SK-N-SH (cell line): ENCODE results near the gene PARP14. TPM values are rescaled to one million over a fixed set of nuclear protein-coding genes. Genes with fewer than 3 reads are reported as not detected.
"Not testable (repeated sequence)": the region's sequence is repeated elsewhere in the genome, so short reads cannot be mapped to it uniquely, and the experiment has no call there.

Experiments
- CTCF ChIA-PET: fragments of 300-600, 350-600 bp; formaldehyde crosslinking; extraction: SDS; loops from one replicate; lab custom pipeline; 2021; lab: Yijun Ruan, JAX
- POLR2A ChIA-PET: fragments of 350-600 bp; sonication (Branson Sonifier 250); formaldehyde crosslinking; extraction: SDS; loops from one replicate; lab custom pipeline; 2020; ENCODE audit warnings: antibody characterized with exemption, inconsistent platforms; lab: Yijun Ruan, JAX
- DNase-seq: peaks from one replicate; pipeline ENCODE4 v3.0.0; 2012
- H2AFZ ChIP-seq: fragments of 200-600 bp; sonication (generic); 2 replicates; pipeline ENCODE4 v1.8.1; 2016; ENCODE audit warnings: antibody characterized with exemption, mild to moderate bottlenecking, low read depth
- H3F3A ChIP-seq: fragments of 200-600 bp; sonication (generic); replicated peaks from 2 replicates; pipeline ENCODE3; 2016; ENCODE audit warnings: antibody characterized with exemption, mild to moderate bottlenecking; ENCODE audit not compliant: insufficient read depth
- H3K27ac ChIP-seq, 2 experiments: fragments of 200-500 bp in 1 of 2; fragments of 200-600 bp in 1 of 2; sonication (Bioruptor generic) in 1 of 2; sonication (generic), shearing (Covaris generic) in 1 of 2; 2 replicates each; pipeline versions ENCODE4 v1.5.1 to v1.6.1; 2014 to 2016; ENCODE audit warnings: low read depth in 2 of 2, inconsistent platforms in 1 of 2, low read length in 1 of 2, mild to moderate bottlenecking in 1 of 2, mixed read lengths in 1 of 2
- H3K27me3 ChIP-seq: fragments of 200-600 bp; sonication (generic), shearing (Covaris generic); 2 replicates; pipeline ENCODE4 v1.6.1; 2016; ENCODE audit warnings: mixed run types; ENCODE audit not compliant: insufficient read depth
- H3K36me3 ChIP-seq, 2 experiments: fragments of 200-500 bp in 1 of 2; fragments of 200-600 bp in 1 of 2; sonication (Bioruptor generic) in 1 of 2; sonication (generic) in 1 of 2; replicated peaks in 1 of 2; 2 replicates each; pipeline versions ENCODE3 to v1.5.1; 2014 to 2016; ENCODE audit warnings: low read length in 1 of 2, mild to moderate bottlenecking in 1 of 2; ENCODE audit not compliant: insufficient read depth in 2 of 2, control insufficient read depth in 1 of 2
- H3K4me1 ChIP-seq, 2 experiments: fragments of 200-500 bp in 1 of 2; fragments of 200-600 bp in 1 of 2; sonication (Bioruptor generic) in 1 of 2; sonication (generic), shearing (Covaris generic) in 1 of 2; 2 replicates each; pipeline versions ENCODE4 v1.5.1 to v1.6.1; 2014 to 2016; ENCODE audit warnings: low read depth in 1 of 2, low read length in 1 of 2, mixed run types in 1 of 2; ENCODE audit not compliant: insufficient read depth in 2 of 2, control insufficient read depth in 1 of 2
- H3K4me2 ChIP-seq: fragments of 200-600 bp; sonication (generic), shearing (Covaris generic); 2 replicates; pipeline ENCODE4 v1.6.1; 2017; ENCODE audit warnings: mixed run types
- H3K4me3 ChIP-seq, 2 experiments: fragments of 200-500 bp in 1 of 2; fragments of 200-600 bp in 1 of 2; sonication (Bioruptor generic) in 1 of 2; sonication (generic), shearing (Covaris generic) in 1 of 2; 2 replicates each; pipeline versions ENCODE4 v1.5.1 to v1.8.1; 2014 to 2016; ENCODE audit warnings: low read depth in 2 of 2, inconsistent platforms in 1 of 2, low read length in 1 of 2, mild to moderate bottlenecking in 1 of 2, mixed read lengths in 1 of 2, moderate library complexity in 1 of 2
- H3K79me2 ChIP-seq: fragments of 200-600 bp; sonication (generic); 2 replicates; pipeline ENCODE4 v1.8.1; 2017; ENCODE audit warnings: mild to moderate bottlenecking; ENCODE audit not compliant: insufficient read depth
- H3K9ac ChIP-seq: fragments of 200-600 bp; sonication (generic); 2 replicates; pipeline ENCODE4 v1.6.1; 2017; ENCODE audit warnings: mixed run types
- H3K9me2 ChIP-seq: fragments of 200-600 bp; sonication (generic); 2 replicates; pipeline ENCODE4 v1.6.1; 2017; ENCODE audit warnings: mixed run types
- H3K9me3 ChIP-seq: fragments of 200-600 bp; sonication (generic); 2 replicates; pipeline ENCODE4 v1.6.1; 2017; ENCODE audit warnings: mixed run types, mild to moderate bottlenecking, moderate library complexity
- H4K20me1 ChIP-seq: fragments of 200-600 bp; sonication (generic); 2 replicates; pipeline ENCODE4 v1.6.1; 2017; ENCODE audit warnings: mild to moderate bottlenecking, mixed run types; ENCODE audit not compliant: insufficient read depth
- CHD2 ChIP-seq: fragments of 150-350 bp; IDR thresholded peaks from 2 replicates; pipeline ENCODE4 v1.6.1; 2018; ENCODE audit warnings: low read length; ENCODE audit not compliant: partially characterized antibody
- EP300 ChIP-seq, 2 experiments: IDR thresholded peaks; 2 replicates each; pipeline versions ENCODE4 v1.4.0 to v1.6.1; 2012; ENCODE audit warnings: borderline replicate concordance in 1 of 2, low read depth in 1 of 2, low read length in 1 of 2
- FOSL2 ChIP-seq: IDR thresholded peaks from 2 replicates; pipeline ENCODE4 v1.4.0; 2012; ENCODE audit warnings: low read depth, mild to moderate bottlenecking, moderate library complexity, borderline replicate concordance
- GABPA ChIP-seq: IDR thresholded peaks from 2 replicates; pipeline ENCODE4 v1.4.0; 2012; ENCODE audit warnings: low read depth, mild to moderate bottlenecking
- MXI1 ChIP-seq: IDR thresholded peaks from 2 replicates; pipeline ENCODE4 v1.6.1; 2012; ENCODE audit warnings: mild to moderate bottlenecking, low read depth, low read length, improper control_type of control experiment
- NFIC ChIP-seq: IDR thresholded peaks from 2 replicates; pipeline ENCODE4 v1.4.0; 2012; ENCODE audit warnings: borderline replicate concordance
- NRF1 ChIP-seq: IDR thresholded peaks from 2 replicates; pipeline ENCODE4 v1.6.1; 2012; ENCODE audit warnings: low read depth, mild to moderate bottlenecking, low read length
- RCOR1 ChIP-seq: fragments of 150-350 bp; IDR thresholded peaks from 2 replicates; pipeline ENCODE4 v1.6.1; 2017; ENCODE audit warnings: antibody characterized with exemption, low read length
- SMC3 ChIP-seq: IDR thresholded peaks from 2 replicates; pipeline ENCODE4 v1.6.1; 2012; ENCODE audit warnings: low read depth, low read length, improper control_type of control experiment
- TCF12 ChIP-seq: IDR thresholded peaks from 2 replicates; pipeline ENCODE4 v1.4.0; 2012
- TEAD4 ChIP-seq: IDR thresholded peaks from 2 replicates; pipeline ENCODE4 v1.4.0; 2012; ENCODE audit warnings: mild to moderate bottlenecking, borderline replicate concordance; ENCODE audit not compliant: insufficient read depth
- WGBS: methylation state at CpG from one replicate; pipeline ENCODE4 v1.1.6; 2017; ENCODE audit warnings: low lambda C conversion rate; 5-methylcytosine and 5-hydroxymethylcytosine counted together
- polyA plus RNA-seq, 3 experiments: library from polyadenylated mRNA; depleted of rRNA; stranded (reverse); fragments of >200 nt; gene quantifications; 2 replicates each; pipeline ENCODE4 v1.2.3, GENCODE V29; 2012
- TF ChIP-seq, protein P1 (sequence below): fragments of 200-600 bp; sonication (generic); IDR thresholded peaks from 2 replicates; pipeline ENCODE4 v1.6.1; 2017; ENCODE audit warnings: antibody characterized with exemption, mild to moderate bottlenecking, moderate library complexity
- TF ChIP-seq, protein P2 (sequence below): fragments of 150-350 bp; IDR thresholded peaks from 2 replicates; pipeline ENCODE4 v1.6.1; 2017; ENCODE audit warnings: antibody characterized with exemption, low read length, low read depth, borderline replicate concordance
- TF ChIP-seq, protein P3 (sequence below): IDR thresholded peaks from 2 replicates; pipeline ENCODE4 v1.4.0; 2012; ENCODE audit warnings: low read depth, borderline replicate concordance

The PARP14 gene
- polyA plus RNA-seq, 1 of the 3 experiments (the other 2 are of a cell fraction), result 9.2 TPM

DNA sequence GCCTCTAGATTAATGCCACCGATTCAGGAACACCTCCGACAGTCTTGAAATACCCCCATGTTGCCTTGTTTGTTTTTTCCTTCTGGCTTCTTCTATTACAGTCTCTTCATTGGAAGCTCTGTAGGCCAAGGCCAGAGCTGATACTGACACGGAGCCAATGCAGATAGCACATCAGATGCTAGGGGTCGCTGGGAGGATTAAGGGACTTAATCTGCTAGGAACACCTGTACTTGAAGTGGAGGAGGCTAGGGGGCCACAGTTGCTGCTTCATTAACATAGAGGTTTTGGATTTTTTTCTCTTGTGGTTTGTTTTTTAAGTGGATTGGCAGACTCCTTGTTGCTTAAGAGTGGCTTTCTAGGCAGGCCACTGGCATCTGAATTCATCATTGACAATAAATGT lies 49.6 kb downstream of the PARP14 start:
- H3K9me2 ChIP-seq, result no peaks in the 10 kb centered on the region
- POLR2A ChIA-PET, result no interaction called here
- no peak overlapping the region for H3K27ac ChIP-seq
- H3F3A ChIP-seq, result no peaks in the 10 kb centered on the region
- no peaks in the 10 kb centered on the region for H3K27me3 ChIP-seq
- H3K36me3 ChIP-seq, result peaks cover 2 to 10% of the 10 kb centered on the region in 2 experiments
- TF ChIP-seq FOSL2 (no peak), MXI1 (no peak), TEAD4 (no peak), EP300 (IDR thresholded peaks at IDR 0.05; ENCODE audit: borderline replicate concordance in 1 of 2, low read depth in 1 of 2, low read length in 1 of 2) (no peak), RCOR1 (no peak), GABPA (no peak), CHD2 (no peak), NFIC (no peak), SMC3 (no peak), NRF1 (no peak), TCF12 (no peak)
- TF ChIP-seq, protein P1, sequence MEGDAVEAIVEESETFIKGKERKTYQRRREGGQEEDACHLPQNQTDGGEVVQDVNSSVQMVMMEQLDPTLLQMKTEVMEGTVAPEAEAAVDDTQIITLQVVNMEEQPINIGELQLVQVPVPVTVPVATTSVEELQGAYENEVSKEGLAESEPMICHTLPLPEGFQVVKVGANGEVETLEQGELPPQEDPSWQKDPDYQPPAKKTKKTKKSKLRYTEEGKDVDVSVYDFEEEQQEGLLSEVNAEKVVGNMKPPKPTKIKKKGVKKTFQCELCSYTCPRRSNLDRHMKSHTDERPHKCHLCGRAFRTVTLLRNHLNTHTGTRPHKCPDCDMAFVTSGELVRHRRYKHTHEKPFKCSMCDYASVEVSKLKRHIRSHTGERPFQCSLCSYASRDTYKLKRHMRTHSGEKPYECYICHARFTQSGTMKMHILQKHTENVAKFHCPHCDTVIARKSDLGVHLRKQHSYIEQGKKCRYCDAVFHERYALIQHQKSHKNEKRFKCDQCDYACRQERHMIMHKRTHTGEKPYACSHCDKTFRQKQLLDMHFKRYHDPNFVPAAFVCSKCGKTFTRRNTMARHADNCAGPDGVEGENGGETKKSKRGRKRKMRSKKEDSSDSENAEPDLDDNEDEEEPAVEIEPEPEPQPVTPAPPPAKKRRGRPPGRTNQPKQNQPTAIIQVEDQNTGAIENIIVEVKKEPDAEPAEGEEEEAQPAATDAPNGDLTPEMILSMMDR, result no peak
- TF ChIP-seq, protein P2, sequence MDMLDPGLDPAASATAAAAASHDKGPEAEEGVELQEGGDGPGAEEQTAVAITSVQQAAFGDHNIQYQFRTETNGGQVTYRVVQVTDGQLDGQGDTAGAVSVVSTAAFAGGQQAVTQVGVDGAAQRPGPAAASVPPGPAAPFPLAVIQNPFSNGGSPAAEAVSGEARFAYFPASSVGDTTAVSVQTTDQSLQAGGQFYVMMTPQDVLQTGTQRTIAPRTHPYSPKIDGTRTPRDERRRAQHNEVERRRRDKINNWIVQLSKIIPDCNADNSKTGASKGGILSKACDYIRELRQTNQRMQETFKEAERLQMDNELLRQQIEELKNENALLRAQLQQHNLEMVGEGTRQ, result no peak
- TF ChIP-seq, protein P3, sequence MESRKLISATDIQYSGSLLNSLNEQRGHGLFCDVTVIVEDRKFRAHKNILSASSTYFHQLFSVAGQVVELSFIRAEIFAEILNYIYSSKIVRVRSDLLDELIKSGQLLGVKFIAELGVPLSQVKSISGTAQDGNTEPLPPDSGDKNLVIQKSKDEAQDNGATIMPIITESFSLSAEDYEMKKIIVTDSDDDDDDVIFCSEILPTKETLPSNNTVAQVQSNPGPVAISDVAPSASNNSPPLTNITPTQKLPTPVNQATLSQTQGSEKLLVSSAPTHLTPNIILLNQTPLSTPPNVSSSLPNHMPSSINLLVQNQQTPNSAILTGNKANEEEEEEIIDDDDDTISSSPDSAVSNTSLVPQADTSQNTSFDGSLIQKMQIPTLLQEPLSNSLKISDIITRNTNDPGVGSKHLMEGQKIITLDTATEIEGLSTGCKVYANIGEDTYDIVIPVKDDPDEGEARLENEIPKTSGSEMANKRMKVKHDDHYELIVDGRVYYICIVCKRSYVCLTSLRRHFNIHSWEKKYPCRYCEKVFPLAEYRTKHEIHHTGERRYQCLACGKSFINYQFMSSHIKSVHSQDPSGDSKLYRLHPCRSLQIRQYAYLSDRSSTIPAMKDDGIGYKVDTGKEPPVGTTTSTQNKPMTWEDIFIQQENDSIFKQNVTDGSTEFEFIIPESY, result no peak
- H2AFZ ChIP-seq, result no peak overlapping the region
- H3K9ac ChIP-seq, result no peak overlapping the region
- CTCF ChIA-PET, result no interaction called here
- H3K4me2 ChIP-seq, result no peak overlapping the region
- peaks cover 0 to 6% of the 10 kb centered on the region in 2 experiments; a peak in 2 of 4 replicates for H3K4me1 ChIP-seq
- 87% methylated on average over 4 of the region's 4 CpGs for WGBS
- no peaks in the 10 kb centered on the region for H3K9me3 ChIP-seq
- no peak overlapping the region for H3K4me3 ChIP-seq
- H3K79me2 ChIP-seq, result no peaks in the 10 kb centered on the region
- no peak for DNase-seq
- H4K20me1 ChIP-seq, result no peaks in the 10 kb centered on the region

DNA sequence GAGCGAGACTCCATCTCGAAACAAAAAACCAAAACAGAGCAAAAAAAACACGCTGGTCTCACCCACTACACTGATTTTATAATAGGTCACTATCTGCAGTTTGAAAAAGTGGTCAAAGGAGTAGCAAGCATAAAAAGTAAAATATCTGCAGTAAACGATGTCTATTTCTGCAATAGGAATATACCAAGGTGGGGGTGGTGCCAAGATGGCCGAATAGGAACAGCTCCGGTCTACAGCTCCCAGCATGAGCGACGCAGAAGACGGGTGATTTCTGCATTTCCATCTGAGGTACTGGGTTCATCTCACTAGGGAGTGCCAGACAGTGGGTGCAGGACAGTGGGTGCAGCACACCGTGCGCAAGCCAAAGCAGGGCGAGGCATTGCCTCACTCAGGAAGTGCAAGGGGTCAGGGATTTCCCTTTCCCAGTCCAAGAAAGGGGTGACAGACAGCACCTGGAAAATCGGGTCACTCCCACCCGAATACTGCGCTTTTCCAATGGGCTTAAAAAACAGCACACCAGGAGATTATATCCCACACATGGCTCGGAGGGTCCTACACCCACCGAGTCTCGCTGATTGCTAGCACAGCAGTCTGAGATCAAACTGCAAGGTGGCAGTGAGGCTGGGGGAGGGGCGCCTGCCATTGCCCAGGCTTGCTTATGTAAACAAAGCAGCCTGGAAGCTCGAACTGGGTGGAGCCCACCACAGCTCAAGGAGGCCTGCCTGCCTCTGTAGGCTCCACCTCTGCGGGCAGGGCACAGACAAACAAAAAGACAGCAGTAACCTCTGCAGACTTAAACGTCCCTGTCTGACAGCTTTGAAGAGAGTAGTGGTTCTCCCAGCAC lies 52.3 kb downstream of the PARP14 start:
- DNase-seq, H3K27ac ChIP-seq, H3F3A ChIP-seq, H3K27me3 ChIP-seq, H4K20me1 ChIP-seq, H3K9me3 ChIP-seq, CTCF ChIA-PET, H3K9me2 ChIP-seq, H3K36me3 ChIP-seq, H3K9ac ChIP-seq, H2AFZ ChIP-seq, H3K4me2 ChIP-seq, POLR2A ChIA-PET, H3K79me2 ChIP-seq, H3K4me1 ChIP-seq, H3K4me3 ChIP-seq: not testable (repeated sequence)
- 90% methylated on average over 15 of the region's 22 CpGs for WGBS
